Measurements from ENCODE around the gene GPC5. TPM values are rescaled to one million over a fixed set of nuclear protein-coding genes. Genes with fewer than 3 reads are reported as not detected.
"Not testable (repeated sequence)": the region's sequence is repeated elsewhere in the genome, so short reads cannot be mapped to it uniquely, and the experiment has no call there.

The GPC5 gene
- total and polyA plus RNA-seq, 11 donors: 0.14 to 2.9 (median 0.84) TPM; not detected in 1

GRCh38 chr13:91351123-91351522, 47.3 kb upstream of the GPC5 start:
- Histone ChIP-seq H3K4me3 (no peak overlapping the region), H3K36me3 (peaks cover 0 to 65% (median 44%) of the 10 kb centered on the region in 9 donors), H3K27ac (no peak overlapping the region), H3K27me3 (no peaks in the 10 kb centered on the region), H3K4me1 (peaks cover 0 to 37% (median 28%) of the 10 kb centered on the region in 12 donors), H3K9me3 (no peaks in the 10 kb centered on the region)
- no peak for ATAC-seq
- intact Hi-C loops (cut with DNase I): no loop called here
- 81 to 94% (median 87%) methylated on average over 5 of the region's 5 CpGs for WGBS, 4 donors
- TF ChIP-seq CTCF (IDR thresholded peaks at IDR 0.05): no peak
- TF ChIP-seq POLR2A (IDR thresholded peaks at IDR 0.05): no peak
- no peak for DNase-seq

- Histone ChIP-seq H3K36me3 (peaks cover 0 to 74% (median 53%) of the 10 kb centered on the region in 9 donors), H3K9me3 (no peaks in the 10 kb centered on the region), H3K27me3 (no peaks in the 10 kb centered on the region), H3K4me1 (peaks cover 0 to 32% (median 22%) of the 10 kb centered on the region in 12 donors), H3K27ac (no peak overlapping the region), H3K4me3 (no peak overlapping the region)
- TF ChIP-seq POLR2A (IDR thresholded peaks at IDR 0.05) (no peak), CTCF (IDR thresholded peaks at IDR 0.05) (no peak)
- 83 to 90% (median 87%) methylated on average over 2 of the region's 2 CpGs for WGBS, 4 donors
- intact Hi-C loops (cut with DNase I): no loop called here
- DNase-seq (no peak), ATAC-seq (no peak)
Measured at GRCh38 chr13:91351980-91352379, 46.4 kb upstream of the GPC5 start.

- DNase-seq; H3K27ac ChIP-seq; H3K27me3 ChIP-seq; H3K9me3 ChIP-seq; ATAC-seq; H3K4me3 ChIP-seq; intact Hi-C loops (cut with DNase I): not testable (repeated sequence)
- WGBS, 4 donors: 85 to 91% (median 86%) methylated on average over 7 of the region's 7 CpGs
- Histone ChIP-seq H3K36me3 (peaks cover 0 to 76% (median 54%) of the 10 kb centered on the region in 9 donors), H3K4me1 (peaks cover 0 to 32% (median 20%) of the 10 kb centered on the region in 12 donors)
Measured at GRCh38 chr13:91352891-91353290, 45.5 kb upstream of the GPC5 start.

GRCh38 chr13:91353494-91353893, 44.9 kb upstream of the GPC5 start:
- Histone ChIP-seq H3K4me1 (peaks cover 0 to 32% (median 20%) of the 10 kb centered on the region in 12 donors), H3K9me3 (no peaks in the 10 kb centered on the region), H3K27ac (no peak overlapping the region), H3K27me3 (no peaks in the 10 kb centered on the region), H3K4me3 (no peak overlapping the region), H3K36me3 (peaks cover 0 to 76% (median 54%) of the 10 kb centered on the region in 9 donors)
- ATAC-seq: no peak
- DNase-seq: no peak
- intact Hi-C loops (cut with DNase I): no loop called here
- WGBS, 4 donors: 2 to 38% (median 16%) methylated on average over 1 of the region's 1 CpG
- TF ChIP-seq POLR2A (IDR thresholded peaks at IDR 0.05) (no peak), CTCF (IDR thresholded peaks at IDR 0.05) (no peak)
